GM18517 (cell line): ENCODE results near the gene KATNAL1.
"Not testable (repeated sequence)": the region's sequence is repeated elsewhere in the genome, so short reads cannot be mapped to it uniquely, and the experiment has no call there.

Experiments
- ATAC-seq: cut with Tn5 transposase; IDR thresholded peaks from one replicate; pipeline ENCODE4 v1.9.1; 2021; ENCODE audit warnings: mild to moderate bottlenecking, moderate library complexity; ENCODE audit not compliant: unreplicated experiment

KATNAL1 gene

GRCh38 chr13:30224732-30225131, 82.6 kb downstream of the KATNAL1 start:
- no peak for ATAC-seq

DNA sequence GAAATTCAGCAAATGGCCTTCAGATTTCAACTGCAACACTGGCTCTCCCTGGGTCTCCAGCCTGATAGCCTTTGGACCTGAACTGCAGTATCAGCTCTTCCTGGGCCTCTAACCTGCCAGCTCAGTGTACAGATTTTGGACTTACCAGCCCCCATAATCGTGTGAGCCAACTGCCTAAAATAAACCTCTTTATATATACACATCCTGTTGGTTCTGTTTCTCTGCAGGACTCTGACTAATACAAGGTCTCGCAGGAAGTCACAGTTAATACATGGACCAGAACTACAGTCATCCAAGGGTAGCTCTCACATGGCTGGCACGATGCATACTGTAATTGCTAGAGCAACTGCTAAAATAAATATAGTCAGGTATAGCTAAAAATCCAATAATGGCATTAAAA, 85.1 kb downstream of the KATNAL1 start:
- no peak for ATAC-seq

GRCh38 chr13:30216111-30216510, 91.2 kb downstream of the KATNAL1 start:
- no peak for ATAC-seq

- no peak for ATAC-seq
Measured at GRCh38 chr13:30212256-30212655, 95.1 kb downstream of the KATNAL1 start.

DNA sequence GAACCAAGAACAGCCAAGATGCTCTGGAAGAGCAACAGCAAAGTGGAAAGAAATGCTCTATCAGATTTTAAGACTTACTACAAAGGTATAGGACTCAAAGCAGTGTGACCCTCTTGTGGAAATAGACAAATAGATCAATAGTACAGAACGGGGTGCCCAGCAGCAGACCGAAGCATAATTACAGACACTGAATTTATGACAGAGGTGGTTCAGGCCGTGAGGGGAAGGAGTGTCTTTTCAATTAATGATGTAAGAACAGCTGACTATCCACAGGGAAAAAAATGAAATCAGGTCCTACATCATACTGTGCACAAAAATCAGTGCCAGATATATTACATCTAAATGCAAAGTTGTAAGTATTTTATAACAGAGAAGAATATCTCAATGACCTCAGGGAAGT, 95.6 kb downstream of the KATNAL1 start:
- ATAC-seq = no peak

- no peak for ATAC-seq
Measured at GRCh38 chr13:30204564-30204963, 102.8 kb downstream of the KATNAL1 start.

- no peak for ATAC-seq
Measured at GRCh38 chr13:30196025-30196424, 111.3 kb downstream of the KATNAL1 start.

DNA sequence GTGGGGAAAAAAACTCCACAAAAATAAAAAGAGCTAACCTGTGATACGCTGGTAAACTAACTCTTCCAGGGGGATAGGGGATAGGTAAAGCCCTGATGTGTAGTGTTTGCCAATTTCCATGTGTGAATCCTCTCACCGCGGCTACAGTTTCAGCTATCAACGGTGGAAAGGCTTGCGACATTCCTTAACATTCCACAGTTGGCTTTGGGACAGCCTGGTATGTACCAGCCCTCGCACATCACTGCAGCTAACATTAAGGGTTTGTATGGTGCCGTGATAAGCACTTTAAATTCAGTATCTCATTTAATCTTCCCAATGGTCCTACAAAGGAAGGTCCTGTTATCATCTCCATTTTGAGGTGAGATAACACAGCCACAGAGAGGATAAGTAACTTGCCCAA, 112.4 kb downstream of the KATNAL1 start:
- no peak for ATAC-seq

DNA sequence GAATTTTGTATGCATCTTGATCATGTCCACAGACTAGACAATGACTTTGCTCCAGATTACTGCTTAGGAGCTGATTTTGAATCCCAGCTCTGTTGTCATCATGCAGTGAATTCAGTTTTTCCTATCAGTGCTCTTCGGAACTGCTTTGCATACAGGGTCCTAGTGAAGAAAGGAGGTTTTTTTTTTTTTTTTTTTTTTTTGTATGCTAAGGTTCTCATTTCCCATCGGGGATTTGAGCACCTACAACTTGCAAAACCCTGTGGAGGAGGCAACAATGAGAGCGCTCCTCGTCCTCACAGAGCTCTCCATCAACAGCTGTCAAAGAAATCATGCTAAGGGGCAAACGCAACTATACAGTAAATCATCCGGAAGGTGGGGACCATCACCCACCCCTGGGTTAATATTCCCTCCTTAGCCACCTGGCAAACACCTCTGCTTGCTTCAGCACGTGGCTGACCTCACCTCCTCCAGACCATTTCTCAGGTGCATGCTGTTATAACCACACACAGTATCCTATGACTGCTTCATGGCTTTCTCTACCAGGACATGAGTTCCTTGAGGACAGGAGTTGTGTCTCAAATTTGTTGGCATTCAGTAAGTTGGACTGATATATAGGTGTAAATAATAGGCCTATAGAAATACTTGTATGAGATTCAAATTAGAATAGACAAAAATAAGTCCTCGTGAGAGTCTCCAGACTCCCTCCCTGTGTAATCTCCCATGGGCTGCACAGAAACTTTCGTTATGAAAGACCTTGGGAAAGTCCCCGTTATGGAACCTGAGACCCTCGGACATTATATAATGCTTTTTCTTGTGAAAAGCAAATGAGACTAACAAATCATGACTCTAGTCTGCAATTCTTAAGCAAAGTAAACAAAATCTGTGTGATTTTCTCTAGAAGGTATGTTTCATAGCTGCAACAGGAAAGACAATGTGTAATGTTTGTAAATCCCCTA, 113.8 kb downstream of the KATNAL1 start:
- no peak for ATAC-seq

GRCh38 chr13:30192320-30193093, 114.8 kb downstream of the KATNAL1 start:
- ATAC-seq = no peak

- no peak for ATAC-seq
Measured at GRCh38 chr13:30191491-30192100, 115.8 kb downstream of the KATNAL1 start.

DNA sequence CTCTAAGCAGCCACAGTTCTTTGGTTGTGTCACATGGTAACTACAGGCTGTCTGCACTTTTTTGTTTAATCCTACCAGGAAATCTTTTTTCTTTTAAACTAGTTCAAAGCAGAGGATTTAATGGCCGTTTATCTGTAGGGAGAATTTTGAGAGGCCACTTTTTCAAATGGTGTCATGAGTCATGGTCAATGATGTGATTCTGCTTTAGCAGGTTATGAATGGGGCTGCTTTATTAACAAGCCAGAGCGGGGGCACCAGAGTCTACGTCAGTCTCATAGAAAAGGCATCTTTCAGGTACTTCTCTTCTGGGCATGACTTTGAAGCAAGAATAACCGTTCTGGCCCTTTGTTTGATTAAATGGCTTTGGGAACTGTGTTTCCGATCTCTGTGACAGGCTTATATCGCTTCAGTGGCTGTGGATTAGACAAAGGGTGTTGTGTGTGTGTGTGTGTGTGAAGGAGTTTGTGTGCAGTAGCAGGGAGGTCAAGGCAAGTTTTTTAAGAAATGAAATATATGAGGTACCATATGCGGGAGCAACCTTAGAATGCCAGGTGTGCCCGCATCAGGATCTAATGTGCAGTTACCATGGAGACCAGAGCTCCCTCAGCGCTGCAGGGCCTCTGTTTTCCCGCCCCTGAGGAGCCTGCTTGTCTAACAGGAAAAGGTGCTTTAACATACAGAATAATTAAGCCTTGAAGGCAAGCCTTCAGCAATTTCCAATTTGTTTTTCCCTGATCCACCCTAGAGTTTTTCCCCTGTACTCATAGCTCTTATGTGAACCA, 120.5 kb downstream of the KATNAL1 start:
- ATAC-seq = no peak

DNA sequence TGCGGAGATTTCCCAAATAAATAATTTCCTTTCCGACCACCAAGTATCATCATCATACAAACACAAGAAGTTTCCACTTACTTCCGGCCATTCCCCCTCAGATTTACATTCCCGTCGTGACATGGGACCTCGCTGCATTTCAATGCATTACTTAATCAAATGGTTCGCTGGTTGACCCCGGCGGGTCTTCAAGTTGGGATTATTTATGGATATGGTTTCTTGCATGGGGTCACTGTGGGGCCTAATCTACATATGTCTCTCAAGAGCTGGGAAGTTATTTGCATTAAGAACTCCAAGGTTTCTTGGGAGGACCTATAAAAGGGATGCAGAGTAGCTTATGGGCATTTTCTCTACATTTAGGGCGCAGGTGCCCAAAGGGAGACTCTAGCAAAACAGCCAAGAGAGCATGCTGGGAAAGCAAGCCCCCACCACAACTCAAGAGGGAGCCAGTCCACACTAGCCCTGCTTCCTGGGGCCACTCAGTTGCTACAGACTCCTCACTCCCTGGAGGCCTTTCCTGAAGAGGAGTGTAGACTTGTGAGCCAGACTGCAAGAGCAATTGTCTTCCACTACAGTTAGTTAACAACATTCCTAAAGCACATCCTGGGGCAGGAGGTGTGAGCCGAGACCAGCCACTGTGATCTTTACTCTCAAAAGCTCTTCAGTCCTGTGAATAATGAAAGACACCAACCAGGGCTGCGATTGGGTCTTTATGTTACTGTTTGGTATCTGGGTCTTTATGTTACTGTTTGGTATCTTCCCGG, 125.3 kb downstream of the KATNAL1 start:
- no peak for ATAC-seq

- ATAC-seq = no peak
Measured at GRCh38 chr13:30179597-30180276, 127.6 kb downstream of the KATNAL1 start.

GRCh38 chr13:30178976-30179375, 128.4 kb downstream of the KATNAL1 start:
- no peak for ATAC-seq

- ATAC-seq = no peak
Measured at GRCh38 chr13:30175166-30175565, 132.2 kb downstream of the KATNAL1 start.

GRCh38 chr13:30174250-30174649, 133.1 kb downstream of the KATNAL1 start:
- not testable (repeated sequence) for ATAC-seq

- ATAC-seq = no peak
Measured at GRCh38 chr13:30173303-30173610, 134.1 kb downstream of the KATNAL1 start.

- ATAC-seq = no peak
Measured at GRCh38 chr13:30172593-30173302, 134.6 kb downstream of the KATNAL1 start.
